A549 (cell line): Measurements from ENCODE around the gene ZNF646. TPM values are rescaled to one million over a fixed set of nuclear protein-coding genes. Genes with fewer than 3 reads are reported as not detected.

Experiments
- ATAC-seq, 2 experiments: fragments of 200-7000 bp in 1 of 2; fragments of >200 bp in 1 of 2; cut with Nextera tagmentation in 1 of 2; cut with Tn5 transposase in 1 of 2; 3 replicates each; pipeline versions ENCODE4 v1.8.0 to v1.9.1; 2018 to 2020; ENCODE audit warnings: mild to moderate bottlenecking in 1 of 2, moderate library complexity in 1 of 2
- CTCF ChIA-PET: fragments of 300-600 bp; sonication (Branson Sonifier 250); formaldehyde crosslinking; extraction: SDS; loops from one replicate; lab custom pipeline; 2021; ENCODE audit warnings: antibody characterized with exemption, inconsistent platforms; lab: Yijun Ruan, JAX
- POLR2A ChIA-PET: fragments of 350-600 bp; formaldehyde crosslinking; extraction: SDS; loops from one replicate; lab custom pipeline; 2021; ENCODE audit warnings: antibody characterized with exemption, inconsistent platforms; lab: Yijun Ruan, JAX
- DNase-seq, 2 experiments: peaks; one replicate each; pipeline versions ENCODE4 v3.0.0 to v3.0.0-alpha.2; 2011 to 2016; ENCODE audit warnings: low read depth in 1 of 2, low spot score in 1 of 2
- FAIRE-seq: peaks from 2 replicates; lab custom pipeline; 2011; peaks lifted over from hg19 to GRCh38; lab: Jason Lieb, UNC
- H3K27ac ChIP-seq, 2 experiments: fragments of >200 bp; sonication (Bioruptor Twin); formaldehyde crosslinking; 3 replicates each; pipeline ENCODE4 v1.5.1; 2016 to 2017
- H3K4me1 ChIP-seq: fragments of >200 bp; sonication (Bioruptor Twin); formaldehyde crosslinking; 3 replicates; pipeline ENCODE4 v1.6.1; 2016
- H3K4me2 ChIP-seq: fragments of >200 bp; sonication (Bioruptor Twin); formaldehyde crosslinking; 3 replicates; pipeline ENCODE4 v1.6.1; 2016
- H3K4me3 ChIP-seq: fragments of >200 bp; sonication (Bioruptor Twin); formaldehyde crosslinking; 3 replicates; pipeline ENCODE4 v1.5.1; 2016
- H3K9me3 ChIP-seq: fragments of >200 bp; sonication (Bioruptor Twin); formaldehyde crosslinking; 3 replicates; pipeline ENCODE4 v1.6.1; 2016
- CBX2 ChIP-seq: fragments of 200-600 bp; sonication (generic); IDR thresholded peaks from 2 replicates; pipeline ENCODE4 v1.6.1; 2016; ENCODE audit warnings: low read depth, mild to moderate bottlenecking, borderline replicate concordance
- CHD4 ChIP-seq: fragments of 200-600 bp; sonication (generic); IDR thresholded peaks from 2 replicates; pipeline ENCODE4 v1.6.1; 2016; ENCODE audit warnings: antibody characterized with exemption, mild to moderate bottlenecking, borderline replicate concordance
- EHF ChIP-seq: fragments of 250-450 bp; sonication (Bioruptor Pico); IDR thresholded peaks from 2 replicates; pipeline ENCODE4 v1.5.0; 2020; ENCODE audit warnings: mild to moderate bottlenecking
- EHMT2 ChIP-seq: fragments of 200-600 bp; sonication (generic); IDR thresholded peaks from 2 replicates; pipeline ENCODE4 v1.6.1; 2016; ENCODE audit warnings: antibody characterized with exemption, low read depth, mild to moderate bottlenecking, moderate library complexity
- EP300 ChIP-seq, 2 experiments: fragments of >200 bp; sonication (Bioruptor Twin); formaldehyde crosslinking; IDR thresholded peaks; 2 replicates in 1 of 2; 3 replicates in 1 of 2; pipeline ENCODE4 v1.6.1; 2016 to 2017
- FOSB ChIP-seq: fragments of 250-450 bp; sonication (Bioruptor Pico); IDR thresholded peaks from 2 replicates; pipeline ENCODE4 v1.5.0; 2020; ENCODE audit warnings: mild to moderate bottlenecking, moderate library complexity
- FOSL2 ChIP-seq, 2 experiments: fragments of 450-650 bp in 1 of 2; fragments of >200 bp in 1 of 2; sonication (Bioruptor Twin) in 1 of 2; formaldehyde crosslinking; IDR thresholded peaks; 2 replicates each; pipeline versions ENCODE4 v1.5.0 to v1.6.1; 2016 to 2020; ENCODE audit warnings: mild to moderate bottlenecking in 1 of 2, moderate library complexity in 1 of 2
- GATA3 ChIP-seq: IDR thresholded peaks from 2 replicates; pipeline ENCODE4 v1.6.1; 2012; ENCODE audit warnings: borderline replicate concordance
- HDAC2 ChIP-seq: fragments of 200-600 bp; sonication (generic); IDR thresholded peaks from 2 replicates; pipeline ENCODE4 v1.6.1; 2016
- JUN ChIP-seq, 2 experiments: fragments of >200 bp; sonication (Bioruptor Twin); formaldehyde crosslinking; IDR thresholded peaks; 2 replicates in 1 of 2; 3 replicates in 1 of 2; pipeline ENCODE4 v1.6.1; 2016 to 2017
- KDM5A ChIP-seq: fragments of 200-600 bp; sonication (generic); IDR thresholded peaks from 2 replicates; pipeline ENCODE4 v1.6.1; 2016; ENCODE audit warnings: antibody characterized with exemption, mild to moderate bottlenecking
- NFE2L2 ChIP-seq: fragments of 150-350 bp; conservative IDR thresholded peaks from 2 replicates; pipeline ENCODE4 v1.6.1; 2014; ENCODE audit warnings: low read length
- NPAS2 ChIP-seq: fragments of 250-450 bp; sonication (Bioruptor Pico); IDR thresholded peaks from 2 replicates; pipeline ENCODE4 v1.8.0; 2022; ENCODE audit warnings: mild to moderate bottlenecking, moderate library complexity, borderline replicate concordance
- PHF8 ChIP-seq: fragments of 200-600 bp; sonication (generic); IDR thresholded peaks from 2 replicates; pipeline ENCODE4 v1.6.1; 2016; ENCODE audit warnings: low read depth, mild to moderate bottlenecking, antibody characterized with exemption, moderate library complexity, borderline replicate concordance
- POLR2A ChIP-seq: IDR thresholded peaks from 2 replicates; pipeline ENCODE4 v1.6.1; 2012; ENCODE audit warnings: mild to moderate bottlenecking, low read length
- RARB ChIP-seq: fragments of 250-450 bp; sonication (Bioruptor Pico); IDR thresholded peaks from 2 replicates; pipeline ENCODE4 v1.8.0; 2021; ENCODE audit warnings: mild to moderate bottlenecking, moderate library complexity
- RFX5 ChIP-seq: fragments of 450-650 bp; IDR thresholded peaks from 2 replicates; pipeline ENCODE4 v1.7.1; 2014; ENCODE audit warnings: antibody characterized with exemption, mild to moderate bottlenecking, moderate library complexity
- SREBF2 ChIP-seq: fragments of 450-650 bp; IDR thresholded peaks from 2 replicates; pipeline ENCODE4 v1.6.1; 2014; ENCODE audit warnings: mild to moderate bottlenecking, moderate library complexity
- TP53 ChIP-seq: fragments of 250-450 bp; sonication (Bioruptor Pico); IDR thresholded peaks from 2 replicates; pipeline ENCODE4 v1.5.0; 2021; ENCODE audit warnings: mild to moderate bottlenecking, moderate library complexity
- ZFP36 ChIP-seq: fragments of 450-650 bp; IDR thresholded peaks from 2 replicates; pipeline ENCODE4 v1.6.1; 2014; ENCODE audit warnings: borderline replicate concordance; ENCODE audit not compliant: partially characterized antibody
- ZNF302 ChIP-seq: fragments of 250-450 bp; sonication (Bioruptor Pico); IDR thresholded peaks from 2 replicates; pipeline ENCODE4 v1.9.0; 2021; ENCODE audit warnings: inconsistent platforms, mild to moderate bottlenecking, moderate library complexity
- ZSCAN20 ChIP-seq: fragments of 250-450 bp; sonication (Bioruptor Pico); IDR thresholded peaks from 2 replicates; pipeline ENCODE4 v1.8.0; 2022; ENCODE audit warnings: mild to moderate bottlenecking, moderate library complexity
- WGBS: methylation state at CpG from one replicate; pipeline ENCODE4 v1.1.6; 2017; ENCODE audit errors: missing lambda C conversion rate; 5-methylcytosine and 5-hydroxymethylcytosine counted together
- polyA plus RNA-seq, 4 experiments: library from polyadenylated mRNA; depleted of rRNA in 3 of 4; stranded (reverse); fragments of >200 nt; fragmentation: RNase III in 1 of 4; extraction: RNeasy Plus Mini Kit Qiagen cat#74134 plus additional on column Dnase treatment in 1 of 4; gene quantifications; 2 replicates in 3 of 4; 3 replicates in 1 of 4; pipeline ENCODE4 v1.2.3, GENCODE V29; 2011 to 2017
- TF ChIP-seq, protein P1 (sequence below): fragments of 150-350 bp; IDR thresholded peaks from 2 replicates; pipeline ENCODE4 v1.6.1; 2014; ENCODE audit warnings: low read depth, mild to moderate bottlenecking, low read length
- TF ChIP-seq, protein P2 (sequence below): fragments of 450-650 bp; IDR thresholded peaks from 2 replicates; pipeline ENCODE4 v1.6.1; 2014; ENCODE audit warnings: antibody characterized with exemption
- TF ChIP-seq, protein P3 (sequence below): fragments of 200-600 bp; sonication (generic); IDR thresholded peaks from 2 replicates; pipeline ENCODE4 v1.6.1; 2016; ENCODE audit warnings: antibody characterized with exemption, mild to moderate bottlenecking, moderate library complexity
- TF ChIP-seq, protein P4 (sequence below): IDR thresholded peaks from 2 replicates; pipeline ENCODE4 v1.6.1; 2012

Gene ZNF646
- polyA plus RNA-seq, 2 of the 4 experiments (the other 2 are of a cell fraction): 3.0 to 8.2 TPM

DNA sequence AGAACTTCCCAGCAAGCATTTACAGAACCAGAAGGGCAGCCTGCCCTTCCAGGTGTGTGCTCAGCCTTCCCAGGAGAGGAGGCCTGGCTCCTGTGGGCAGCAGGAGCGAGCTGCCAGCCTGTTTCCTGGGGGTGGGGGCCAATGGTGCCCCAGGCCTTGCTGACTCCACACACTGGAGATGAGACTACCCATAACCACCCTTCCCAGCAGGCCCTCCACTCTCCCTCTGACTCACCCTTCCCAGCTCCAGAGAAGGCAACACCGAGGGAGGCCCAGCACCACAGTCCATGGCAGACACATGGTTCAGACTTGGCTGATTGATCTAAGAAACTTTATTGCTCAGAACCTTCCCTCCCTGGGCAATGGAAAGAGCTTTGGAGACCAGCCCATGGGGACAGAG is 16.3 kb downstream of the ZNF646 start:
- ChIA-PET POLR2A (no interaction called here), CTCF (interaction anchor here (1.0 to 12.6 kb wide), 3 partner anchors 10 to 107 kb away, joined by 3 to 97 read pairs (median 3); partner anchors contain the start of genes HSD3B7, ZNF646 and ZNF668)
- peaks cover 11% of the 10 kb centered on the region; the same call in 2 of the 3 replicates for H3K4me1 ChIP-seq
- no peak overlapping the region for H3K27ac ChIP-seq
- TF ChIP-seq GATA3 (no peak), FOSL2 (IDR thresholded peaks at IDR 0.05) (no peak), FOSL2 (CRISPR knock-in tag; IDR thresholded peaks at IDR 0.05) (no peak), EHMT2 (no peak), RARB (no peak), RFX5 (no peak), CHD4 (no peak), PHF8 (no peak), ZNF302 (CRISPR knock-in tag) (no peak)
- TF ChIP-seq, protein P1, sequence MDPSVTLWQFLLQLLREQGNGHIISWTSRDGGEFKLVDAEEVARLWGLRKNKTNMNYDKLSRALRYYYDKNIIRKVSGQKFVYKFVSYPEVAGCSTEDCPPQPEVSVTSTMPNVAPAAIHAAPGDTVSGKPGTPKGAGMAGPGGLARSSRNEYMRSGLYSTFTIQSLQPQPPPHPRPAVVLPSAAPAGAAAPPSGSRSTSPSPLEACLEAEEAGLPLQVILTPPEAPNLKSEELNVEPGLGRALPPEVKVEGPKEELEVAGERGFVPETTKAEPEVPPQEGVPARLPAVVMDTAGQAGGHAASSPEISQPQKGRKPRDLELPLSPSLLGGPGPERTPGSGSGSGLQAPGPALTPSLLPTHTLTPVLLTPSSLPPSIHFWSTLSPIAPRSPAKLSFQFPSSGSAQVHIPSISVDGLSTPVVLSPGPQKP: no peak
- WGBS: 69% methylated on average over 2 of the region's 2 CpGs
- FAIRE-seq: no peak
- H3K9me3 ChIP-seq: no peaks in the 10 kb centered on the region
- H3K4me2 ChIP-seq: no peak overlapping the region
- DNase-seq: no peak
- H3K4me3 ChIP-seq: no peak overlapping the region
- ATAC-seq: no peak

DNA sequence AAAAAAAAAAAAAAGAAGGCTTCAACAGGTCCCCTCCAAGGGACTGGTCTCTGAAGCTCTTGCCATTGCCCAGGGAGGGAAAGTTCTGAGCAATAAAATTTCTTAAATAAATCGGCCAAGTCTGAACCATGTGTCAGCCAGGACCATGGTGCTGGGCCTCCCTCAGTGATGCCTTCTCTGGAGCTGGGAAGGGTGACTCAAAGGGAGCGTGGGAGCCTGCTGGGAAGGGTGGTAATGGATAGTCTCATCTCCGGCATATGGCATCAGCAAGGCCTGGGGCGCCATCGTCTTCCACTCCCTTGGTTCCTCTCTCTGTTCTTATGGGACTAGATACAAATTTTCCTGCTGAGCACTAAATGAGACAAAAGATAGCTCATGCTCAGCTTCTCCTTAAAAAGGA is 18.1 kb downstream of the ZNF646 start:
- H3K4me2 ChIP-seq: no peak overlapping the region
- no peak for ATAC-seq
- WGBS: 94% methylated on average over 5 of the region's 5 CpGs

More for the DNA sequence above, 18.1 kb downstream of the ZNF646 start:
- ChIA-PET POLR2A (interaction anchor here (1.1 to 2.2 kb wide), 5 partner anchors 17 to 107 kb away, joined by 3 to 8 read pairs (median 7); partner anchors contain the start of genes HSD3B7, KAT8, ZNF646 and ZNF668), CTCF (interaction anchor here (1.0 to 12.6 kb wide), 3 partner anchors 51 to 139 kb away, joined by 4 to 97 read pairs (median 5); partner anchors contain the start of gene HSD3B7)
- DNase-seq (no peak), FAIRE-seq (no peak)
- peaks cover 11% of the 10 kb centered on the region; the same call in 2 of the 3 replicates for H3K4me1 ChIP-seq
- H3K4me3 ChIP-seq: no peak overlapping the region
- H3K9me3 ChIP-seq: no peaks in the 10 kb centered on the region
- TF ChIP-seq HDAC2 (no peak), ZFP36 (no peak), TP53 (CRISPR knock-in tag) (no peak), EHF (CRISPR knock-in tag) (no peak), SREBF2 (no peak), RFX5 (no peak), ZSCAN20 (CRISPR knock-in tag) (no peak), JUN (IDR thresholded peaks at IDR 0.05) (no peak), NPAS2 (CRISPR knock-in tag) (no peak), KDM5A (no peak), NFE2L2 (no peak), EP300 (IDR thresholded peaks at IDR 0.05) (no peak), PHF8 (no peak), FOSB (CRISPR knock-in tag) (no peak), POLR2A (no peak), CBX2 (no peak)
- TF ChIP-seq, protein P2, sequence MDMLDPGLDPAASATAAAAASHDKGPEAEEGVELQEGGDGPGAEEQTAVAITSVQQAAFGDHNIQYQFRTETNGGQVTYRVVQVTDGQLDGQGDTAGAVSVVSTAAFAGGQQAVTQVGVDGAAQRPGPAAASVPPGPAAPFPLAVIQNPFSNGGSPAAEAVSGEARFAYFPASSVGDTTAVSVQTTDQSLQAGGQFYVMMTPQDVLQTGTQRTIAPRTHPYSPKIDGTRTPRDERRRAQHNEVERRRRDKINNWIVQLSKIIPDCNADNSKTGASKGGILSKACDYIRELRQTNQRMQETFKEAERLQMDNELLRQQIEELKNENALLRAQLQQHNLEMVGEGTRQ: no peak
- TF ChIP-seq, protein P3, sequence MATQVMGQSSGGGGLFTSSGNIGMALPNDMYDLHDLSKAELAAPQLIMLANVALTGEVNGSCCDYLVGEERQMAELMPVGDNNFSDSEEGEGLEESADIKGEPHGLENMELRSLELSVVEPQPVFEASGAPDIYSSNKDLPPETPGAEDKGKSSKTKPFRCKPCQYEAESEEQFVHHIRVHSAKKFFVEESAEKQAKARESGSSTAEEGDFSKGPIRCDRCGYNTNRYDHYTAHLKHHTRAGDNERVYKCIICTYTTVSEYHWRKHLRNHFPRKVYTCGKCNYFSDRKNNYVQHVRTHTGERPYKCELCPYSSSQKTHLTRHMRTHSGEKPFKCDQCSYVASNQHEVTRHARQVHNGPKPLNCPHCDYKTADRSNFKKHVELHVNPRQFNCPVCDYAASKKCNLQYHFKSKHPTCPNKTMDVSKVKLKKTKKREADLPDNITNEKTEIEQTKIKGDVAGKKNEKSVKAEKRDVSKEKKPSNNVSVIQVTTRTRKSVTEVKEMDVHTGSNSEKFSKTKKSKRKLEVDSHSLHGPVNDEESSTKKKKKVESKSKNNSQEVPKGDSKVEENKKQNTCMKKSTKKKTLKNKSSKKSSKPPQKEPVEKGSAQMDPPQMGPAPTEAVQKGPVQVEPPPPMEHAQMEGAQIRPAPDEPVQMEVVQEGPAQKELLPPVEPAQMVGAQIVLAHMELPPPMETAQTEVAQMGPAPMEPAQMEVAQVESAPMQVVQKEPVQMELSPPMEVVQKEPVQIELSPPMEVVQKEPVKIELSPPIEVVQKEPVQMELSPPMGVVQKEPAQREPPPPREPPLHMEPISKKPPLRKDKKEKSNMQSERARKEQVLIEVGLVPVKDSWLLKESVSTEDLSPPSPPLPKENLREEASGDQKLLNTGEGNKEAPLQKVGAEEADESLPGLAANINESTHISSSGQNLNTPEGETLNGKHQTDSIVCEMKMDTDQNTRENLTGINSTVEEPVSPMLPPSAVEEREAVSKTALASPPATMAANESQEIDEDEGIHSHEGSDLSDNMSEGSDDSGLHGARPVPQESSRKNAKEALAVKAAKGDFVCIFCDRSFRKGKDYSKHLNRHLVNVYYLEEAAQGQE: no peak
- TF ChIP-seq, protein P1: no peak
- TF ChIP-seq, protein P4, sequence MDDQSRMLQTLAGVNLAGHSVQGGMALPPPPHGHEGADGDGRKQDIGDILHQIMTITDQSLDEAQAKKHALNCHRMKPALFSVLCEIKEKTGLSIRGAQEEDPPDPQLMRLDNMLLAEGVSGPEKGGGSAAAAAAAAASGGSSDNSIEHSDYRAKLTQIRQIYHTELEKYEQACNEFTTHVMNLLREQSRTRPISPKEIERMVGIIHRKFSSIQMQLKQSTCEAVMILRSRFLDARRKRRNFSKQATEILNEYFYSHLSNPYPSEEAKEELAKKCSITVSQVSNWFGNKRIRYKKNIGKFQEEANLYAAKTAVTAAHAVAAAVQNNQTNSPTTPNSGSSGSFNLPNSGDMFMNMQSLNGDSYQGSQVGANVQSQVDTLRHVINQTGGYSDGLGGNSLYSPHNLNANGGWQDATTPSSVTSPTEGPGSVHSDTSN: no peak
- no peak overlapping the region for H3K27ac ChIP-seq
